IPS DF 19.7 (cell line): ENCODE results near the gene HOXB2.

Experiments used
- DNase-seq: peaks from one replicate; pipeline ENCODE4 v3.0.0-alpha.2; 2013; ENCODE audit warnings: low read depth, low spot score

Gene HOXB2

GRCh38 chr17:48545022-48545375 lies at the start of gene HOXB2:
TSS of gene HOXB2 (minus strand) at chr17:48545109. CDS start at chr17:48544911, 198 bp downstream.
- no peak for DNase-seq

- no peak for DNase-seq
Measured at GRCh38 chr17:48593840-48594537, 49.1 kb upstream of the HOXB2 start.

GRCh38 chr17:48593126-48593829 lies 48.4 kb upstream of the HOXB2 start, which contains the start of gene HOXB5:
TSS of gene HOXB5 (minus strand) at chr17:48593779. CDS start at chr17:48593682, 97 bp downstream.
- no peak for DNase-seq

GRCh38 chr17:48592577-48592976 lies 47.7 kb upstream of the HOXB2 start:
- DNase-seq = no peak

- DNase-seq = no peak
Measured at GRCh38 chr17:48592057-48592514, 47.2 kb upstream of the HOXB2 start.

GRCh38 chr17:48591255-48592056 lies 46.5 kb upstream of the HOXB2 start:
- DNase-seq = no peak

GRCh38 chr17:48590607-48591161 lies 45.8 kb upstream of the HOXB2 start:
- no peak for DNase-seq

GRCh38 chr17:48589831-48590606 lies 45.1 kb upstream of the HOXB2 start, which contains the start of gene HOXB3:
TSS of gene HOXB3 (minus strand) at chr17:48590241. CDS start at chr17:48552474, 37,767 bp downstream.
- DNase-seq = no peak

- DNase-seq = no peak
Measured at GRCh38 chr17:48589060-48589830, 44.3 kb upstream of the HOXB2 start.

GRCh38 chr17:48588528-48588927 lies 43.6 kb upstream of the HOXB2 start:
- no peak for DNase-seq

GRCh38 chr17:48588074-48588415 lies 43.1 kb upstream of the HOXB2 start:
- DNase-seq = no peak

GRCh38 chr17:48587276-48588073 lies 42.6 kb upstream of the HOXB2 start:
- DNase-seq = no peak

- DNase-seq = no peak
Measured at GRCh38 chr17:48586355-48587258, 41.7 kb upstream of the HOXB2 start.

- no peak for DNase-seq
Measured at GRCh38 chr17:48584223-48584741, 39.4 kb upstream of the HOXB2 start.

GRCh38 chr17:48583708-48584222 lies 38.9 kb upstream of the HOXB2 start:
- no peak for DNase-seq

GRCh38 chr17:48582750-48583069 lies 37.8 kb upstream of the HOXB2 start:
- DNase-seq = no peak

GRCh38 chr17:48579760-48580554 lies 35.0 kb upstream of the HOXB2 start:
- no peak for DNase-seq

- DNase-seq = no peak
Measured at GRCh38 chr17:48579471-48579759, 34.5 kb upstream of the HOXB2 start.
